GM12891 (cell line): Measurements from ENCODE around the gene ZBTB4.
A peak's percentile ranks its signal among the peaks of the same experiment; 100 is the strongest.
"Not testable (repeated sequence)": the region's sequence is repeated elsewhere in the genome, so short reads cannot be mapped to it uniquely, and the experiment has no call there.

ENCODE experiments used
- DNase-seq: peaks from one replicate; pipeline ENCODE4 v3.0.0; 2011; ENCODE audit warnings: low spot score; ENCODE audit not compliant: insufficient read length
- FAIRE-seq: peaks from 2 replicates; lab custom pipeline; 2011; peaks lifted over from hg19 to GRCh38; lab: Jason Lieb, UNC
- PAX5 ChIP-seq: IDR thresholded peaks from 2 replicates; pipeline ENCODE4 v1.6.1; 2011; ENCODE audit warnings: low read length, moderate library complexity, mild to moderate bottlenecking; ENCODE audit not compliant: insufficient read depth, severe bottlenecking
- POLR2A ChIP-seq: IDR thresholded peaks from 2 replicates; pipeline ENCODE4 v1.6.1; 2011; ENCODE audit warnings: low read depth, low read length, control low read depth
- POLR2AphosphoS5 ChIP-seq: IDR thresholded peaks from 2 replicates; pipeline ENCODE4 v1.6.1; 2011; ENCODE audit warnings: low read depth, low read length, control low read depth
- POU2F2 ChIP-seq: IDR thresholded peaks from 2 replicates; pipeline ENCODE4 v1.6.1; 2011; ENCODE audit warnings: low read depth, mild to moderate bottlenecking, control low read depth, low read length, moderate library complexity
- SPI1 ChIP-seq: IDR thresholded peaks from 2 replicates; pipeline ENCODE4 v1.6.1; 2011; ENCODE audit warnings: low read depth, low read length, control low read depth
- TAF1 ChIP-seq: IDR thresholded peaks from 2 replicates; pipeline ENCODE4 v1.6.1; 2011; ENCODE audit warnings: low read depth, low read length, control low read depth

The ZBTB4 gene

GRCh38 chr17:7480089-7480384, 606 bp upstream of the ZBTB4 start:
- FAIRE-seq = peak; percentile 55

GRCh38 chr17:7478276-7479212, 887 bp downstream of the ZBTB4 start:
- TF ChIP-seq POLR2A (no peak), SPI1 (no peak), TAF1 (no peak), PAX5 (no peak), POLR2AphosphoS5 (no peak), POU2F2 (no peak)
- DNase-seq = peak; percentile 70

More at GRCh38 chr17:7480089-7480384, 606 bp upstream of the ZBTB4 start:
- TF ChIP-seq SPI1 (no peak), POLR2AphosphoS5 (no peak), POLR2A (no peak), PAX5 (no peak), POU2F2 (no peak), TAF1 (no peak)
- DNase-seq = no peak

GRCh38 chr17:7477392-7478275, 1.8 kb downstream of the ZBTB4 start:
- FAIRE-seq (no peak), DNase-seq (no peak)
- TF ChIP-seq POU2F2 (no peak), SPI1 (no peak), POLR2AphosphoS5 (no peak), PAX5 (no peak), POLR2A (no peak), TAF1 (no peak)

More at GRCh38 chr17:7478276-7479212, 887 bp downstream of the ZBTB4 start:
- FAIRE-seq = peak; percentile 60

- DNase-seq (no peak), FAIRE-seq (no peak)
- TF ChIP-seq POU2F2 = no peak
- TF ChIP-seq SPI1 = no peak
- TF ChIP-seq POLR2AphosphoS5 = no peak
- TF ChIP-seq POLR2A = no peak
- TF ChIP-seq TAF1 = no peak
- TF ChIP-seq PAX5 = no peak
These were observed 2.5 kb downstream of the ZBTB4 start for GRCh38 chr17:7476951-7477350.

- TF ChIP-seq POU2F2 (no peak), TAF1 (no peak), POLR2A (no peak), POLR2AphosphoS5 (no peak), SPI1 (no peak), PAX5 (no peak)
- no peak for FAIRE-seq
- no peak for DNase-seq
These were observed 2.9 kb downstream of the ZBTB4 start for GRCh38 chr17:7476494-7476893.

- no peak for FAIRE-seq
These were observed 3.5 kb downstream of the ZBTB4 start for GRCh38 chr17:7475764-7476422.

GRCh38 chr17:7474767-7475166, 4.7 kb downstream of the ZBTB4 start:
- FAIRE-seq, DNase-seq: not testable (repeated sequence)

More at GRCh38 chr17:7475764-7476422, 3.5 kb downstream of the ZBTB4 start:
- DNase-seq = no peak
- TF ChIP-seq SPI1 = no peak
- TF ChIP-seq POU2F2 = no peak
- no peak for TF ChIP-seq POLR2AphosphoS5
- no peak for TF ChIP-seq TAF1
- TF ChIP-seq POLR2A = no peak
- no peak for TF ChIP-seq PAX5

- TF ChIP-seq POLR2AphosphoS5 = no peak
- no peak for TF ChIP-seq POU2F2
- TF ChIP-seq PAX5 = no peak
- TF ChIP-seq TAF1 = no peak
- TF ChIP-seq POLR2A = no peak
- TF ChIP-seq SPI1 = no peak
- FAIRE-seq (no peak), DNase-seq (no peak)
These were observed 7.7 kb downstream of the ZBTB4 start for GRCh38 chr17:7471729-7472128.

GRCh38 chr17:7470457-7470973, 8.9 kb downstream of the ZBTB4 start:
- not testable (repeated sequence) for DNase-seq, FAIRE-seq

- FAIRE-seq = not testable (repeated sequence)
These were observed 9.6 kb downstream of the ZBTB4 start for GRCh38 chr17:7469843-7470242.

More at GRCh38 chr17:7469843-7470242, 9.6 kb downstream of the ZBTB4 start:
- not testable (repeated sequence) for DNase-seq
